Suprapubic skin (tissue), 3 donors: ENCODE results near the gene TMEFF2.

ENCODE experiments used
- CTCF ChIP-seq, 2 donors: fragments of 200-600 bp in 1 of 2; fragments of 450-650 bp in 1 of 2; sonication (generic) in 1 of 2; IDR thresholded peaks; one replicate each; pipeline ENCODE4 v1.5.1; 2016 to 2019; ENCODE audit warnings: antibody characterized with exemption in 2 of 2, mild to moderate bottlenecking in 1 of 2, moderate library complexity in 1 of 2
- POLR2A ChIP-seq, 2 donors: fragments of 450-650 bp; IDR thresholded peaks; one replicate each; pipeline ENCODE4 v1.6.1; 2017; ENCODE audit warnings: antibody characterized with exemption in 2 of 2, mild to moderate bottlenecking in 2 of 2, moderate library complexity in 2 of 2

- TF ChIP-seq POLR2A (IDR thresholded peaks at IDR 0.05) (no peak), CTCF (IDR thresholded peaks at IDR 0.05) (no peak)
These were observed 122.0 kb downstream of the TMEFF2 start for GRCh38 chr2:192072778-192073177.
